HG03025 (cell line): ENCODE measurements around the gene ACMSD.
"Not testable (repeated sequence)": the region's sequence is repeated elsewhere in the genome, so short reads cannot be mapped to it uniquely, and the experiment has no call there.

Experiments used
- ATAC-seq: cut with Tn5 transposase; IDR thresholded peaks from one replicate; pipeline ENCODE4 v1.9.1; 2021; ENCODE audit warnings: mild to moderate bottlenecking, moderate library complexity; ENCODE audit not compliant: unreplicated experiment, low FRiP score

ACMSD gene

GRCh38 chr2:134838143-134838620 is at the start of gene ACMSD:
TSS of gene ACMSD (plus strand) at chr2:134838616. CDS start at chr2:134838683, 67 bp downstream.
- no peak for ATAC-seq

- ATAC-seq, result no peak
Measured at GRCh38 chr2:134790487-134790886, 47.9 kb upstream of the ACMSD start.

- no peak for ATAC-seq
Measured at GRCh38 chr2:134791616-134792015, 46.8 kb upstream of the ACMSD start.

- ATAC-seq, result no peak
Measured at GRCh38 chr2:134792186-134792585, 46.2 kb upstream of the ACMSD start.

DNA sequence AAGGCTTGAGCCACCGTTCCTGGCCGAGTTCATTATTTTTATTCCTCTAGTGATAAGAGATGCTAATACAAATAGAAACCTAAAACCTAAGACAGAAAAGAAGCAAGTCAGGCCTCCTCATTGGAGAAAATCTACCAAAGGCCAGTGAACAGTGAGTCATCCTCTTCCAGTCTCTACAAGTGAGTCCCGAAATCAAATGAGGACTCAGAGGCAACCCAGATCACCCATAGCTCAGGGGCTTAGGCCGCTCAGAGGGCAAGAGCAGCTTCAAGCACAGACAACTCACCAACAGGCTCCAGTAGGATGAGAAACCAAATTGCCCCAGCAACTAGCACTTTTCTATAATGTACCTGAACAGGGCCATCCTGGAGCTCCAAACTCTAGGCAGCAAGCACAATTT is 42.7 kb upstream of the ACMSD start:
- ATAC-seq, result no peak

GRCh38 chr2:134796373-134796772 is 42.0 kb upstream of the ACMSD start:
- ATAC-seq, result no peak

GRCh38 chr2:134799936-134800335 is 38.5 kb upstream of the ACMSD start:
- ATAC-seq, result no peak

- ATAC-seq, result no peak
Measured at GRCh38 chr2:134800341-134800740, 38.1 kb upstream of the ACMSD start.

DNA sequence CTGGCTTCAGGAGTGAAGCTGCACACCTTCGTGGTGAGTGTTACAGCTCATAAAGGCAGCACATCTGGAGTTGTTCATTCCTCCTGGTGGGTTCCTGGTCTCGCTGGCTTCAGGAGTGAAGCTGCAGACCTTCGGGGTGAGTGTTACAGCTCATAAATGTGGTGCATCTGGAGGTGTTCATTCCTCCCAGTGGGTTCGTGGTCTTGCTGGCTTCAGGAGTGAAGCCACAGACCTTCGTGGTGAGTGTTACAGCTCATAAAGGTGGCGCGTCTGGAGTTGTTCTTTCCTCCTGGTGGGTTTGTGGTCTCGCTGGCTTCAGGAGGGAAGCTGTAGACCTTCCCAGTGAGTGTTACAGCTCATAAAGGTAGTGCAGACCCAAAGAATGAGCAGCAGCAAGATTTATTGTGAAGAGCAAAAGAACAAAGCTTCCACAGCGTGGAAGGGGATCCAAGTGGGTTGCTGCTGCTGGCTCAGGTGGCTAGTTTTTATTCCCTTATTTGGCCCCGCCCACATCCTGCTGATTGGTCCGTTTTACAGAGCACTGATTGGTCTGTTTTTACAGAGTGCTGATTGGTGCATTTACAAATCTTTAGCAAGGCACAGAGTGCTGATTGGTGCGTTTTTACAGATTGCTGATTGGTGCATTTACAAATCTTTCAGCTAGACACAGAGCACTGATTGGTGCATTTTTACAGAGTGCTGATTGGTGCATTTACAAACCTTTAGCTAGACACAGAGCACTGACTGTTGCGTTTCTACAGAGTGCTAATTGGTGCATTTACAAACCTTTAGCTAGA is 34.6 kb upstream of the ACMSD start:
- not testable (repeated sequence) for ATAC-seq

GRCh38 chr2:134815741-134816140 is 22.7 kb upstream of the ACMSD start:
- ATAC-seq, result no peak

GRCh38 chr2:134818321-134818720 is 20.1 kb upstream of the ACMSD start:
- ATAC-seq, result no peak

DNA sequence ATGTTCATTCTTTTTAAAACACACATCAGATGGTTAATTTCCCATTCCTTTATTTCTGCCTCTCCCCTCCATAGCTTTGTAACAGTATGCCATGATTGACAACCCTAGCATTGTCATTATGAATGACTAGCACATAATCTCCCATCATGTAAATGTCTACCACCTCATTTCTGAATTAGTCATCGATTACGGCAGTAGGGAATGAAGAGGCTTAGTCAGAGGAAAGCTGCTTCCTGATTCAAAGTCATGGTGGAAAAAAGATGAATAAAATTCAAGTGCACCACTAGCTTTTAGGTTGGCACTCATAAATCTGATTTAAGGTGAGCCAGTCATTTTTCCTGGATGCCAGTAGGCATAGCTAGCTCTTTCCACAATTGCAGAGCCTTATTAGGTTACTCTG is 19.1 kb upstream of the ACMSD start:
- no peak for ATAC-seq

DNA sequence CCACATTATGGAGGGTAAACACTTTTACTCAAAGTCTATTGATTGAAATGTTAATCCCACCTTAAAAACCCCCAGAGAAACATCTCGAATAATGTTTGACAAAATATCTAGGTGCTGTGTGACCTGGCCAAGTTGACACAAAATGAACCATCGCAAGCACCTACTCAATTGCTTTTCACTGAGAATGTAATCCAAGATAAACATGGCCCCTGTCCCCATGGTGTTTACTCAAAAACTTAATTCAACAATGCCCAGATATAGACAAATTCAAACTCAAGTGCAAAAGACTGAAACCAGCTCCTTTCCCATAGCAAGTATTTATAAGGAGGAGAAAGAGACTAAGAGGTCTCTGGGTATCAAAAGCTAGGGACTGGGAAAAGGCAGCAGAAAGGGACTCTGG is 15.0 kb upstream of the ACMSD start:
- ATAC-seq, result no peak

- ATAC-seq, result no peak
Measured at GRCh38 chr2:134823832-134824231, 14.6 kb upstream of the ACMSD start.

GRCh38 chr2:134825716-134826115 is 12.7 kb upstream of the ACMSD start:
- ATAC-seq, result not testable (repeated sequence)

DNA sequence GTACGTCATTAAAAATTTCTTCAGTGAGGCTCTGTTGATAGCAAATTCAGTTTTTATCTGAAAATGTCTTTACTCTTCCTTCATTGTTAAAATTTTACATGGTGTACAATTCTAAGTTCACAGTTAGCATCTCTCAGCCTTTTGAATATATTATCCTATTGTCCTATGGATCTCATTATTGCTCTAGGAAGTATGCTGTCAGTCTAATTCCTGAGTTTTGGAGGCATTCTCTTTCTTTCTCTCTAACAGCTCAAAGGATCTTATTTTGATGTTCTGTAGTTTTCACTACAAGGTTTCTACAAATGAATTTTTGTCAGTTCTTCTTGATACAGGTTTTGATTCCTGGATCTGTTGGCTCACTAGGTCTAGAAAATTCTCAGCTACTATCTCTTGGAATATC is 2.9 kb upstream of the ACMSD start:
- ATAC-seq, result no peak

DNA sequence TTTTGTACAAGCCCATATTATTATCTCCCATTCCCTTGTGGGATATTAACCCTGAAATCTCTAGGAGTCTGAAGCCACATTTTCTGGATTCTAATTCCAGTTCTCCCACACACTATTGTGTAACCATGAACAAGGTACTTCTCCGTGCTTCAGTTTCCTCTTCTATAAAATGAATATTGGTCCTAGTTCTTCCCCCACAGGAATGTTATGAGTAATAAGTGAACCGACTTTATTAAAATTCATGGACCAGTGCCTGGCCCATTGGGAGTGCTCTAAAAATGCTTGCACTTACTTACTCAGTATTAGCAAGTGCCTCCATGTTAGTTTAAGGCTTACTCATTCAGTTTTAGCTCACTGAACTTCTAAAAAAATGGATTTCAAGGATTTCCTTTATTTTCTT is 1.4 kb upstream of the ACMSD start:
- no peak for ATAC-seq

DNA sequence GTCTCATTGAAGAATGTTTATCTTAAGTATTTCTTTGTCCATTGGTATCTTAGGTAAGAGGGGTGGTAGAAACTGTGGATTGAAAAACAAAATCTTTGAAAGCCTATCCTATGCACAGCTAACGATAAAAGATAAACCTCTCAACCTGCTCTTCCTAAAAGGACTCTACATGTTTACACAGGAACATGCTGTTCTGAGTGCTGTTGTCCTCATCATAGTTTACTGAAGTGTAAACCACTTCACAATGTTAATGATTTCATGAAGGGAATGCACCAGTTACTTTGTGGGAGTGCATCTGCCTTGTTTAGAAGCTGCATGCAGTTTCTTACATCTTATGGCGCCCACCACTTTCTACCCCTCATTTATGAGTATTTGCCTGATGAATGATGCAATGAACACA is 1.2 kb downstream of the ACMSD start:
- no peak for ATAC-seq

- no peak for ATAC-seq
Measured at GRCh38 chr2:134842930-134843490, 4.6 kb downstream of the ACMSD start.

DNA sequence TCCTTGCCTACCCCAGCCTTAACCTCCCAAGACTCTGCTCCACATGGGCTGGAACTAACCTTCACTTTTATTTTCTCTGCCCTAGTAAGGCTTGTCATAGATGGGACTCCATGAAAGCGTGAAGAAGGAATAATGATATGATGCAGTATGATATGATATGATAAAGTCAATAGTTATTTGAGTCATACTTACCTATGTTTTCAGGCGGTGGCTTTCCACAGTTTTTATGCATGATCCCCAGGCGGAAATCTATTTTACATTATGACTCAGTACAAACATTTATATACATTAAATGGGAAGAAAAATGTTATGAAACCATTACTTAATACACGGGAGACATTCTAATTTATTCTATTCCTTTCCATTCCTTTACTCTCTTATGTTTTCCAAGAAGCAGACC is 5.6 kb downstream of the ACMSD start:
- no peak for ATAC-seq

GRCh38 chr2:134845028-134845427 is 6.6 kb downstream of the ACMSD start:
- ATAC-seq, result no peak

- no peak for ATAC-seq
Measured at GRCh38 chr2:134845719-134846118, 7.3 kb downstream of the ACMSD start.
